ENCODE measurements around the gene CUX1.

Gene CUX1

GRCh38 chr7:102232611-102233286 lies 415.3 kb downstream of the CUX1 start:
- DNase-seq, result no peak

DNA sequence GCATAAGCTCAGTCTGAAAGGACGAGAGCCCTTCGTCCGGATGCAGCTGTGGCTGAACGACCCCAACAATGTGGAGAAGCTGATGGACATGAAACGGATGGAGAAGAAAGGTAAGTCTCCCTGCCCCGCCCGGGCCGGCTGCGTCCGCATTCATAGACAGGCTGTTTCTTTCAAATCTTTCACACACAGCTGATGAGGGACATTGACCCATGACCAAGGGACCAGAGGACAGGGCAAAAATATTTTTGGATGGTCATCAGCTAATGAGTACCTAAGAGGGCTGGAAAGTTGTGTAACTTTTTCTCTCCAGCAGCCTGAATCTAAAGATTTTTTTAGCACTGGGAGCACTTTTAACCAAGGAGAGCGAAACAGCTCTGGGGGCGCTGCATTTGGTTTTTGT lies 416.7 kb downstream of the CUX1 start:
- DNase-seq, result no peak

GRCh38 chr7:102234801-102235550 lies 417.6 kb downstream of the CUX1 start:
- DNase-seq, result no peak

DNA sequence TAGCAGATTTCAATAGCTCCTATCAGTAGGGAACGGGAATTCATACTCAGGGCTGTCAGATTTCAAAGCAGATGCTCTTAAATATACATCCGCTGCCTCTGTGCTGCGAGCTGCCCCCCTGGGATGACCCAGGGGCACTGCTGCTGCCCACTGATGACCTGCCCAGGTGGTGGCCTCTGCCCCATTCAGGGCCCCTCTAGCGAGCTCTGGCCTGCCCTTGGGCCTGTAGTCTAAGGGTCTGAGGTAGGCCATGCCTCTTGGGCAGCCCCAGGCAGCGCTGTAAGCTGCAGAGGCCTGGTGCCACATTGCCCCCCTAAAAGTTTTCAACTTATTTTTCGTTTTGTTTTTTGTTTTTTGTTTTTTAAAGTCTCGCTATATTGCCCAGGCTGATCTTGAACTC lies 418.7 kb downstream of the CUX1 start:
- DNase-seq, result no peak

DNA sequence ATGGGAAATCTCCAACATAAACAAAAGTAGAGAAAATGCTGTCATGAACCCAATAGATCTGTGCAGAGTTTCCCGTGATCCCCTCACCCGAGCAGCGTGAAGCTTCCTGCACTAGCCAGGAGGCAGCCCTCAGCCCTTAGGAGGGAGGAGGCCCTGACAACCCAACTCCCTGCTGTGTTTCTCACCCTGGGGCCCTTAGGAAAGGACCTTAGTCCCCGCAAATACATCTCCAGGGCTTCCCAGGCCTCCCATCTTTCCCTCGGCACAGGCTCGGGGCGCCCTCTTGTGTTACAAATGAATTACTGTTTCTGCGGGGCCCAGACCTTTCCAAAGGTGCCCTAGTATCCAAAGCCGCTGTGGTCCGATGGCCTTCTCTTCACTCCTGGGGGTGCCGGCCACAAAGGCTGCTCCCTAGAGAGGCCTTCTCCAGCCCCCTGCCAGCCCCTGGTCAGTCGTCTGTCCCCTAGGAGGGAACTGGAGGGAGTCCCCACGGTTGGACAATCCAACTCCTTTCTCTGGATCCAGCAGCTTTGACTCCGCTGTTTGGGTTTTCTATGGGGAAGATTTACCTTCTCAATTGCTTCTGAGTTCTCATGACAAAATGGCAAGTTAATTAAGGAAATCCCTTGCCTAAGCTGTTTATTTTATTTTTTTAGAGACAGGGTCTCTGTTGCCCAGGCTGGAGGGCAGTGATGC lies 419.3 kb downstream of the CUX1 start:
- peak; percentile 61 for DNase-seq

- DNase-seq, result no peak
Measured at GRCh38 chr7:102239206-102239820, 421.9 kb downstream of the CUX1 start.

- no peak for DNase-seq
Measured at GRCh38 chr7:102241431-102241830, 424.0 kb downstream of the CUX1 start.

- DNase-seq, result no peak
Measured at GRCh38 chr7:102244601-102245000, 427.2 kb downstream of the CUX1 start.

- DNase-seq, result no peak
Measured at GRCh38 chr7:102248081-102248455, 430.6 kb downstream of the CUX1 start.

DNA sequence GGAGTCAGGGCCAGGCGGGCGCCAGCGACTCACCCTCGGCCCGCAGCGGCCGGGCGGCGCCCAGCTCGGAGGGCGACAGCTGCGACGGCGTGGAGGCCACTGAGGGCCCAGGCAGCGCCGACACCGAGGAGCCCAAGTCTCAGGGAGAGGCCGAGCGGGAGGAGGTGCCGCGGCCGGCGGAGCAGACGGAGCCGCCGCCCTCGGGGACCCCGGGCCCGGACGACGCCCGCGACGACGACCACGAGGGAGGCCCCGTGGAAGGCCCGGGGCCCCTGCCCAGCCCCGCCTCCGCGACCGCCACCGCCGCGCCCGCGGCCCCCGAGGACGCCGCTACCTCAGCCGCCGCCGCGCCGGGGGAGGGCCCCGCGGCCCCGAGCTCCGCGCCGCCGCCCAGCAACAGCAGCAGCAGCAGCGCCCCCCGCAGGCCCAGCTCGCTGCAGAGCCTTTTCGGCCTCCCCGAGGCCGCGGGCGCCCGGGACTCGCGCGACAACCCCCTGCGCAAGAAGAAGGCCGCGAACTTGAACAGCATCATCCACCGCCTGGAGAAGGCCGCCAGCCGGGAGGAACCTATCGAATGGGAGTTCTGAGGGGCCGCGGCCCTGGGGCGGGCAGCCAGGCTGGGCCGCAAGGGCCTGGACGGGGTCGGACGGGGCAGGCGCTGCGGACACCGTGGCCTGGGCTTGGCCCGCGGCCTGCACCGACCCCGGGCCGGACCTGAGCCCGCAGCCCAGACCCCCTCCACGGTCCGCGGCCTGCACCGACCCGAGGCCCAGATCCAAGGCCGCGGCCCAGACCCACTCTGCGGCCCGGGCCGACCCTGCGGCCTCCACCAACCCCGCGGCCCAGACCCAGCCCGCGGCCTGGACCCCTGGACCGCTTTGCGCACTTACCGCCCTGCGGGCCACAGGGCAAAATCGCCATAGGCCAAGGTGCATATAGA lies 431.3 kb downstream of the CUX1 start:
- no peak for DNase-seq

DNA sequence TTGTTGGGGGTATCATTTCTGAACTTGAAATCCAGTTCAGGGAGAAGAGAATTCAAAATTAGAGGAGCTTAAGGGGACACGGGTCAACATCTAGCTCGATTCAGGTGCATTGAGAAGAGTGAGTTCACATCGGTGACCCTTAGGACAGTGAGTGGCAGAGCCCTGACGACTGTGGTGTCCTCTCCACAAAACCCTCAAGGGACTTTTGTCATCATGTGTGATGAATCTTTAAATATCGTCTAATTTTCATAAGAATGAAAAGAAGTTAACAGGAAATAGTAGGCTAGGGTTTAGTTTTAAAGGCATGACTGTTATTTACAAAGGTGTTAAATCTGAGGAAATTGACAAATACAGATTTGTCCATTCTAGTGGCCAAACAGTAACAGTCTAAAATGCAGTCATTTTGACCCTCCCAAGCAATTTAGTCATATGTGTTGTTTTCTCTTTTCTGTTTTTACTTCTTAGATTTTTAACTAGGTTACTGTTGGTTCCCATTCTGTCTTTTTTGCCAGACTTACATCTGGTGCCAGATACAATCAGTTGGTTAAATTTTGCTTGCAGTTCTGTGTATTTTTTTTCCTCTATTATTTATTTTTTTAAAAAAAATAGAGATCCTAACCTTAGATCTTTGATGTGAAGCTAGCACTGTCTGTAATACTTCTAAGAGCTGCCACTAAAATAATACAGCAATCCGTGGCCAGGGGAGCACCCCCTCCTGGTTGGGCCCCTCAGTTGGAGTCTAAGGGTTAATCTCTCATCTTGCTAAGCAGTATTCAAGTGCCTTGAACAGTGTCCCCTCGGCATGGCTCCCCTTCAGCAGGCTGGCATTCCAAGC lies 434.3 kb downstream of the CUX1 start:
- DNase-seq, result no peak

DNA sequence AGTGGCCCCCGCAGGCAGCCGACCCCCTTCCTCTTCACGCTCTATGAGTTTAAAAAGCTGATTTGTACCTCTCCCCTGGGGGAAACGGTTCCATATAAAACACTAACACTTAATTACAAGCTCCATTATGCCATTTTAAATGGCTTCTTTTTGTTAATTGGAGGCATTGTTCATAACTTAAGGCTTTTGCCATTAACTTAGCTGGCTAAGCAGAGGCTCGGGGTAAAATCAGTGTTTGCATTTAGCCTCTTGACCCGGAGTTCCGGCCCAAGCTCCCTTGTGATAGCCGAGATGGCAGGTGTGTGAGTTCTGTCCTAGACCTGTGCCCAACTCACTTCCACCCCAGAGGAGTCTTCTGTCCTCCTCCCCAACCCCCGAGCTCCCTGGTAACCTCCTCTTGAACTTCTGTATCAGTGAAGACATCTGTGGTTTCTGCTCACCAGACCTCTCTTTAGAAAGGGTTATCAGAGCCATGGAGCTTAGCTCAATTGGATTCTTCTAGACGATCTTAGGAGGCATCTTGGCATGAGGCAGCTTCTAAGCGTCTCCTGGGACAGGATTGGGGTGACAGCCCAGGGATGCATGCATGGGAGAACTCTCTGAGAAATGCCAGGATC lies 435.0 kb downstream of the CUX1 start:
- no peak for DNase-seq

DNA sequence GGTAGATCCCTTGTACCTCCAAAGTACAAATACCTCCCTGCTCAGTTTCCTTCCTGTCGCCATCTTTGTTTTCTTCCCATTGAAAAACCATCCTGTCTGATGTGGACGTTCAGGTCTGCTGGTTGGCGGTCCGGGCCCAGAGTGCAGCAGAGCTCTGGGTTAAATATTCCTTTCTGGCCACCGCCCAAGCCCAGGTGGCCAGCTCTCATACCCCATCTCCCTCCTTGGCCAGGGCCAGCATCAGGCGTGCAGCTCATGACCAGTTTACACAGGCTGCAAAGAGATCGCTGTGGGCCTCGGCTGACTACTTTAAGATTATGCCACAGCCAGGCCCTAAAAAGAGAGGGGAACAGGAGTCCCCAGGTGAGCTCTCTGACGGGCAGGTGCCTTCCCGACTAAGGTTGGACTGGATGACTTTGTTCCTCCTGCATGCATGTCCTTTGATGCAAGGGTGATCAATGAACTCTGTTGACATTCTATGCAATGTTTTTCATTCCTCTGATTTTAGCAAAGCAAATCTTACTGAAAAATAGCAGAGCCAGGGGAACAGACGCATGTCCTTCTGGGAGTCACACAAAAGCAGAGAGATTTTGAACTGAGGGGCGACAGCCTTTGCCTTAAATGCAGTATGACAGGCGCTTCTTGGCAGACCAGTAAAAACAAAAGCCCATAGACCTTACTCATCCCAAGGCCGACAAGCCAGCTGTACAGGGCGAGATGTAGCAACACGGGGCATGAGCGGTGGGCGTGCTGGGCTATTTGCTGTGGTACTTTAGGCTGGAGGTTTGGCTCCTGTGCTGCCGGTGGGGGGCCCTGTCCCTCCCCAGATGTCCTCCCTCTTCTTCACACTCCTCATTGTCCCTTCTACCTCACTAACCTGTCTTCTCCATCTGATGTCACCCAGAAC lies 435.9 kb downstream of the CUX1 start:
- DNase-seq, result no peak

- DNase-seq, result no peak
Measured at GRCh38 chr7:102253973-102254370, 436.5 kb downstream of the CUX1 start.

DNA sequence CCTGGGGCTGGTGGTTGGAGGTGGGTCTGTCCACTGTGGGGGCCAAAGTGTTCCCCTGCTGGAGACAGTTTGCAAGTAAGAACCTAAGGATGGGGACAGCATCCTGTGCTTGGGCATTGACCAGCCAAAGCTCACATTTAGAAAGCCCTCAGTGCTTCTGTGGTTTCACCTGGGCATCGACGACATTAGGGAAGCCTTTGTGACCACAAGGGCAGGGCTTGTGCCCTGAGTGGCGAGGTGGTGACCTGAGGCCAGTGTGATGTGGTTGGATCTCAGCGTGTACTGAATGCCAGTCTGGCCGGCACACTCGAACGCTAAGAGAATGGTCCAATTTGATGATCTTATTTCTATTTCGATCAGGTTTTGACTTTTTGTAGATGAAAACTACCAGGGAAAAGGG lies 437.1 kb downstream of the CUX1 start:
- no peak for DNase-seq

DNA sequence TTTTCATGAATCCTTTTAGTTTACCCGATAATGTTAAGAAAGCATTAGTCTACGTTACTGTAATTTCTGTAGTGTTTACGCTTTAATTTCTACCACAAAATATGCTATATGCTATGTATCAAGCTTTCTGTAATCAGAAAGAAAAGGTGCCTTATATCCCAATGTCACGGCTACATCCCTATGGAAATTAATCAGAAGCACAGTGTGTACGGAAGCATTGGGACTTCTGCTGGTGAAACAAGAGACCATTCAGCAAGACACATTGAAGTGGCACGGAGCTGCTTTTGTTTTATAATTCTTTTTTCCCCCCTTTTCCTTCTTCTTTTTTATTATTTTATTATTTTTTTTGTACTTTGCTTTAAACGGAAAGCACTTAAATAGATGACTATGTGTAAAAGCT lies 438.1 kb downstream of the CUX1 start:
- no peak for DNase-seq

DNA sequence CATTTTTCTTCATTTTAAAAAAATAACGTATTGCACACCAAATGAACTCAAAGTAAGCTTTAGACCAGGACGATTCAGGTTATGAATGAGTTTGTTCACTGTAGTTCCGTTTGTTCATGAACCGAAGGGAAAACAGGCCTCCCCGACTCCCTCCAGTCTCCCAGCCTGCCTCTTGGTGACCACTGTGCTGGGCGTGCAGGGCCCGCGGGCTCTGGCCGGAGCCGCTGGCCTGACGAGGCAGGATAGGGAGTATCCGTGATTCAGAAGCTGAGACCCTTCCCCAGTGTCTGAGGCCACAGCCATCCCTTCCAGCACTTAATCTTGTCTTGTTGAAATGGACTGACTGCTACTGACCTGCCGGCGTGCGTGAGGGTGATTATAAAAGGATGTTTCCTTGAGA lies 438.5 kb downstream of the CUX1 start:
- no peak for DNase-seq

GRCh38 chr7:102258073-102258748 lies 440.8 kb downstream of the CUX1 start:
- no peak for DNase-seq

DNA sequence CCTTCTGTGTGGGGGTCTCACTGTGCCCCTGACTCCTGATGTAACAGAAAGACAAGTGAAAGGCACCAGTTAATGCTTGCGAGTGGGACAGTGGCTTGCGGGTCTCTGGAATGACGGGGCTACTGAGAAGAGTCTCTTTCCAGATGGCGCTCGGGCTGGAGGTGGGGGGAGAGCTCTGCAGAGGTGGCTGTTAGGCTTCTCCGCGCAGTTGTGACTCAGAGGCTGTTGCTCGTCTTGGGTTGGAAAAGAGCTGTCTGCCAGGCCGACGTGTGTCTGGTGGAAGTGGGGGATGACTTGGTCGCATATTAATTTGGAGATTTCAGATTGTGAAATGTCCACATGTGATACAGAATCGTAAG lies 441.3 kb downstream of the CUX1 start:
- peak; percentile 66 for DNase-seq
